HEK293 (cell line): ENCODE results near the gene IFNAR1.

Source experiments
- BCL11A ChIP-seq: fragments of 450-650 bp; formaldehyde crosslinking; IDR thresholded peaks from 2 replicates; pipeline ENCODE4 v1.5.1; 2016; ENCODE audit warnings: low read depth, missing biosample characterization, missing genetic modification characterization
- GLI4 ChIP-seq: fragments of 450-650 bp; formaldehyde crosslinking; IDR thresholded peaks from 2 replicates; pipeline ENCODE4 v1.5.1; 2016; ENCODE audit warnings: missing biosample characterization, missing genetic modification characterization
- GLIS2 ChIP-seq: fragments of 450-650 bp; formaldehyde crosslinking; IDR thresholded peaks from 2 replicates; pipeline ENCODE4 v1.5.1; 2016; ENCODE audit warnings: missing biosample characterization, missing genetic modification characterization
- HOXC10 ChIP-seq: sonication (generic); formaldehyde crosslinking; IDR thresholded peaks from 2 replicates; pipeline ENCODE4 v1.8.1; 2023; ENCODE audit warnings: mild to moderate bottlenecking, missing genetic modification reagents
- INSM2 ChIP-seq: fragments of 450-650 bp; formaldehyde crosslinking; IDR thresholded peaks from 2 replicates; pipeline ENCODE4 v1.5.1; 2016; ENCODE audit warnings: missing biosample characterization, missing genetic modification characterization
- KLF17 ChIP-seq: fragments of 450-650 bp; formaldehyde crosslinking; IDR thresholded peaks from 2 replicates; pipeline ENCODE4 v1.5.1; 2016; ENCODE audit warnings: missing biosample characterization, missing genetic modification characterization
- PATZ1 ChIP-seq: fragments of 450-650 bp; formaldehyde crosslinking; IDR thresholded peaks from 2 replicates; pipeline ENCODE4 v1.5.1; 2016; ENCODE audit warnings: missing biosample characterization, missing genetic modification characterization
- SALL2 ChIP-seq: fragments of 450-650 bp; formaldehyde crosslinking; IDR thresholded peaks from 2 replicates; pipeline ENCODE4 v1.5.0; 2017; ENCODE audit warnings: missing biosample characterization, mild to moderate bottlenecking, missing genetic modification characterization, borderline replicate concordance
- SP2 ChIP-seq: fragments of 450-650 bp; formaldehyde crosslinking; IDR thresholded peaks from 2 replicates; pipeline ENCODE4 v1.5.1; 2016; ENCODE audit warnings: missing biosample characterization, missing genetic modification characterization
- SP3 ChIP-seq: fragments of 450-650 bp; formaldehyde crosslinking; IDR thresholded peaks from 2 replicates; pipeline ENCODE4 v1.5.1; 2016; ENCODE audit warnings: missing biosample characterization, missing genetic modification characterization
- TRIM28 ChIP-seq: IDR thresholded peaks from 2 replicates; pipeline ENCODE4 v1.6.1; 2011; ENCODE audit warnings: low read length, control low read depth, borderline replicate concordance
- WT1 ChIP-seq: fragments of 450-650 bp; formaldehyde crosslinking; IDR thresholded peaks from 2 replicates; pipeline ENCODE4 v1.5.1; 2016; ENCODE audit warnings: missing biosample characterization, missing genetic modification characterization
- ZBTB20 ChIP-seq: fragments of 450-650 bp; formaldehyde crosslinking; IDR thresholded peaks from 2 replicates; pipeline ENCODE4 v1.5.1; 2016; ENCODE audit warnings: missing biosample characterization, missing genetic modification characterization
- ZBTB49 ChIP-seq: fragments of 450-650 bp; formaldehyde crosslinking; IDR thresholded peaks from 2 replicates; pipeline ENCODE4 v1.5.1; 2016; ENCODE audit warnings: missing biosample characterization, missing genetic modification characterization, low read depth
- ZBTB7A ChIP-seq: fragments of 450-650 bp; formaldehyde crosslinking; IDR thresholded peaks from 2 replicates; pipeline ENCODE4 v1.5.1; 2016; ENCODE audit warnings: low read depth, missing biosample characterization, missing genetic modification characterization
- ZFP37 ChIP-seq: fragments of 450-650 bp; formaldehyde crosslinking; IDR thresholded peaks from 2 replicates; pipeline ENCODE4 v1.5.1; 2016; ENCODE audit warnings: missing biosample characterization, missing genetic modification characterization
- ZNF121 ChIP-seq: fragments of 450-650 bp; formaldehyde crosslinking; IDR thresholded peaks from 2 replicates; pipeline ENCODE4 v1.5.1; 2016; ENCODE audit warnings: missing biosample characterization, missing genetic modification characterization
- ZNF2 ChIP-seq: fragments of 450-650 bp; formaldehyde crosslinking; IDR thresholded peaks from 2 replicates; pipeline ENCODE4 v1.5.1; 2016; ENCODE audit warnings: missing biosample characterization, missing genetic modification characterization
- ZNF341 ChIP-seq: fragments of 450-650 bp; formaldehyde crosslinking; IDR thresholded peaks from 2 replicates; pipeline ENCODE4; 2016; ENCODE audit warnings: low read depth, missing biosample characterization, missing genetic modification characterization
- ZNF391 ChIP-seq: fragments of 450-650 bp; formaldehyde crosslinking; IDR thresholded peaks from 2 replicates; pipeline ENCODE4 v1.5.1; 2016; ENCODE audit warnings: low read depth, missing biosample characterization, missing genetic modification characterization, borderline replicate concordance
- ZNF404 ChIP-seq: fragments of 450-650 bp; formaldehyde crosslinking; IDR thresholded peaks from 2 replicates; pipeline ENCODE4 v1.5.1; 2017; ENCODE audit warnings: missing biosample characterization, missing genetic modification characterization
- ZNF423 ChIP-seq: fragments of 450-650 bp; formaldehyde crosslinking; IDR thresholded peaks from 2 replicates; pipeline ENCODE4 v1.5.1; 2016; ENCODE audit warnings: missing biosample characterization, missing genetic modification characterization
- ZNF561 ChIP-seq: fragments of 450-650 bp; IDR thresholded peaks from 2 replicates; pipeline ENCODE4 v1.5.1; 2018; ENCODE audit warnings: missing biosample characterization, missing genetic modification characterization, borderline replicate concordance
- ZNF580 ChIP-seq: fragments of 450-650 bp; formaldehyde crosslinking; IDR thresholded peaks from 2 replicates; pipeline ENCODE4 v1.5.1; 2016; ENCODE audit warnings: missing biosample characterization, missing genetic modification characterization
- ZNF610 ChIP-seq: fragments of 450-650 bp; formaldehyde crosslinking; IDR thresholded peaks from 2 replicates; pipeline ENCODE4 v1.5.1; 2016; ENCODE audit warnings: missing biosample characterization, missing genetic modification characterization, borderline replicate concordance
- ZNF660 ChIP-seq: fragments of 450-650 bp; IDR thresholded peaks from 2 replicates; pipeline ENCODE4 v1.5.1; 2018; ENCODE audit warnings: missing biosample characterization, mild to moderate bottlenecking, missing genetic modification characterization
- ZXDB ChIP-seq: fragments of 450-650 bp; formaldehyde crosslinking; IDR thresholded peaks from 2 replicates; pipeline ENCODE4 v1.5.1; 2016; ENCODE audit warnings: missing biosample characterization, missing genetic modification characterization
- TF ChIP-seq, protein P1 (sequence below): sonication (generic); formaldehyde crosslinking; IDR thresholded peaks from 2 replicates; pipeline ENCODE4 v1.8.1; 2022; ENCODE audit warnings: mild to moderate bottlenecking, moderate library complexity, missing genetic modification reagents
- TF ChIP-seq, protein P2 (sequence below): fragments of 450-650 bp; formaldehyde crosslinking; IDR thresholded peaks from 2 replicates; pipeline ENCODE4 v1.5.1; 2016; ENCODE audit warnings: missing biosample characterization, missing genetic modification characterization

Gene IFNAR1

GRCh38 chr21:33324291-33325221 is at the start of gene IFNAR1 (continued):
- peak; percentile 52; the same call in 1 of the 2 replicates for TF ChIP-seq INSM2 (tag by site-specific recombination)
- TF ChIP-seq SALL2 (tag by site-specific recombination) = no peak
- peak; percentile 78 for TF ChIP-seq ZNF660
- TF ChIP-seq ZNF391 (tag by site-specific recombination) = 0 out of 2 replicates have a peak, but pooled peaks have one; percentile 22
- peak; percentile 45; the same call in 1 of the 2 replicates for TF ChIP-seq ZNF121 (tag by site-specific recombination)
- TF ChIP-seq ZNF2 (tag by site-specific recombination) = peak; percentile 83
- TF ChIP-seq ZFP37 (tag by site-specific recombination) = peak; percentile 89
- TF ChIP-seq ZNF610 = peak; percentile 77
- peak; percentile 97 for TF ChIP-seq SP2 (tag by site-specific recombination)
- TF ChIP-seq KLF17 (tag by site-specific recombination) = peak; percentile 43; the same call in 1 of the 2 replicates
- TF ChIP-seq ZNF341 (tag by site-specific recombination) = peak; percentile 99
- TF ChIP-seq WT1 = peak; percentile 35
- peak; percentile 98; the same call in 1 of the 2 replicates for TF ChIP-seq PATZ1
- peak; percentile 82 for TF ChIP-seq GLI4
- peak; percentile 93 for TF ChIP-seq ZBTB7A (tag by site-specific recombination)
- TF ChIP-seq ZNF561 = peak; percentile 93; the same call in 1 of the 2 replicates
- TF ChIP-seq ZBTB49 (tag by site-specific recombination) = no peak
- TF ChIP-seq GLIS2 = peak; percentile 86
- TF ChIP-seq ZNF423 (tag by site-specific recombination) = peak; percentile 97
- TF ChIP-seq BCL11A (tag by site-specific recombination) = peak; percentile 27; the same call in 1 of the 2 replicates
- no peak for TF ChIP-seq ZNF580
- no peak for TF ChIP-seq HOXC10
- peak; percentile 87 for TF ChIP-seq ZXDB (tag by site-specific recombination)
- TF ChIP-seq ZNF404 (tag by site-specific recombination) = no peak
- peak; percentile 83 for TF ChIP-seq ZBTB20 (tag by site-specific recombination)
- TF ChIP-seq SP3 (tag by site-specific recombination) = peak; percentile 95
- TF ChIP-seq, protein P1, sequence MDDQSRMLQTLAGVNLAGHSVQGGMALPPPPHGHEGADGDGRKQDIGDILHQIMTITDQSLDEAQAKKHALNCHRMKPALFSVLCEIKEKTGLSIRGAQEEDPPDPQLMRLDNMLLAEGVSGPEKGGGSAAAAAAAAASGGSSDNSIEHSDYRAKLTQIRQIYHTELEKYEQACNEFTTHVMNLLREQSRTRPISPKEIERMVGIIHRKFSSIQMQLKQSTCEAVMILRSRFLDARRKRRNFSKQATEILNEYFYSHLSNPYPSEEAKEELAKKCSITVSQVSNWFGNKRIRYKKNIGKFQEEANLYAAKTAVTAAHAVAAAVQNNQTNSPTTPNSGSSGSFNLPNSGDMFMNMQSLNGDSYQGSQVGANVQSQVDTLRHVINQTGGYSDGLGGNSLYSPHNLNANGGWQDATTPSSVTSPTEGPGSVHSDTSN = peak; percentile 32; the same call in 1 of the 2 replicates
- TF ChIP-seq, protein P2, sequence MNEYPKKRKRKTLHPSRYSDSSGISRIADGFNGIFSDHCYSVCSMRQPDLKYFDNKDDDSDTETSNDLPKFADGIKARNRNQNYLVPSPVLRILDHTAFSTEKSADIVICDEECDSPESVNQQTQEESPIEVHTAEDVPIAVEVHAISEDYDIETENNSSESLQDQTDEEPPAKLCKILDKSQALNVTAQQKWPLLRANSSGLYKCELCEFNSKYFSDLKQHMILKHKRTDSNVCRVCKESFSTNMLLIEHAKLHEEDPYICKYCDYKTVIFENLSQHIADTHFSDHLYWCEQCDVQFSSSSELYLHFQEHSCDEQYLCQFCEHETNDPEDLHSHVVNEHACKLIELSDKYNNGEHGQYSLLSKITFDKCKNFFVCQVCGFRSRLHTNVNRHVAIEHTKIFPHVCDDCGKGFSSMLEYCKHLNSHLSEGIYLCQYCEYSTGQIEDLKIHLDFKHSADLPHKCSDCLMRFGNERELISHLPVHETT (tag by site-specific recombination) = peak; percentile 86
- peak; percentile 82; the same call in 1 of the 2 replicates for TF ChIP-seq TRIM28
